Hepatocyte (in vitro differentiated cells): ENCODE results near the gene TIFAB. TPM values are rescaled to one million over a fixed set of nuclear protein-coding genes. Genes with fewer than 3 reads are reported as not detected.

Source experiments
- DNase-seq: peaks from one replicate; pipeline ENCODE4 v3.0.0-alpha.2; 2016; ENCODE audit warnings: low spot score
- H2AFZ ChIP-seq: fragments of 200-600 bp; sonication (generic); 2 replicates; pipeline ENCODE4 v1.6.0; 2016; ENCODE audit warnings: antibody characterized with exemption, mild to moderate bottlenecking
- H3K27ac ChIP-seq: fragments of 200-600 bp; sonication (generic); 2 replicates; pipeline ENCODE4 v1.5.1; 2016; ENCODE audit warnings: mild to moderate bottlenecking
- H3K27me3 ChIP-seq: fragments of 200-600 bp; sonication (generic); 2 replicates; pipeline ENCODE4 v1.6.1; 2016
- H3K36me3 ChIP-seq: fragments of 200-600 bp; sonication (generic); replicated peaks from 2 replicates; pipeline ENCODE4 v1.5.1; 2016; ENCODE audit warnings: low read depth; ENCODE audit not compliant: insufficient read depth
- H3K4me1 ChIP-seq: fragments of 200-600 bp; sonication (generic); 2 replicates; pipeline ENCODE4 v1.5.1; 2016; ENCODE audit warnings: mild to moderate bottlenecking, moderate library complexity; ENCODE audit not compliant: insufficient read depth
- H3K4me2 ChIP-seq: fragments of 200-600 bp; sonication (generic); 2 replicates; pipeline ENCODE4 v1.6.0; 2016
- H3K4me3 ChIP-seq: fragments of 200-600 bp; sonication (generic); 2 replicates; pipeline ENCODE4 v1.5.1; 2016; ENCODE audit warnings: mild to moderate bottlenecking
- H3K79me2 ChIP-seq: fragments of 200-600 bp; sonication (generic); 2 replicates; pipeline ENCODE4 v1.6.0; 2017; ENCODE audit warnings: mild to moderate bottlenecking
- H3K9me2 ChIP-seq: fragments of 200-600 bp; sonication (generic); replicated peaks from 2 replicates; pipeline ENCODE4 v1.6.0; 2017; ENCODE audit warnings: mild to moderate bottlenecking; ENCODE audit not compliant: insufficient read depth
- H3K9me3 ChIP-seq: fragments of 200-600 bp; sonication (generic); 2 replicates; pipeline ENCODE4 v1.5.1; 2016; ENCODE audit warnings: low read depth, mild to moderate bottlenecking
- H4K20me1 ChIP-seq: fragments of 200-600 bp; sonication (generic); 2 replicates; pipeline ENCODE4 v1.6.0; 2016; ENCODE audit warnings: mild to moderate bottlenecking; ENCODE audit not compliant: insufficient read depth, poor library complexity, severe bottlenecking
- EZH2 ChIP-seq: fragments of 200-600 bp; sonication (generic); IDR thresholded peaks from 2 replicates; pipeline ENCODE4 v1.6.1; 2016; ENCODE audit warnings: antibody characterized with exemption, mild to moderate bottlenecking, borderline replicate concordance
- EZH2phosphoT487 ChIP-seq: fragments of 200-600 bp; sonication (generic); IDR thresholded peaks from one replicate; pipeline ENCODE4 v1.6.1; 2018; ENCODE audit warnings: antibody characterized with exemption, mild to moderate bottlenecking, low read depth, moderate library complexity; ENCODE audit not compliant: unreplicated experiment, severe bottlenecking
- WGBS: methylation state at CpG from one replicate; pipeline ENCODE4 v1.1.6; 2016; ENCODE audit warnings: low lambda C conversion rate; ENCODE audit errors: missing lambda C conversion rate; 5-methylcytosine and 5-hydroxymethylcytosine counted together
- polyA plus RNA-seq: library from polyadenylated mRNA; unstranded; fragments of >200 nt; fragmentation: Nextera tagmentation; extraction: Ambion mirVana; gene quantifications from 2 replicates; pipeline ENCODE4 v1.2.1, GENCODE V29; 2016
- total RNA-seq: library from RNA; depleted of rRNA; stranded (reverse); fragments of >200 nt; gene quantifications from 2 replicates; pipeline ENCODE4 v1.2.3, GENCODE V29; 2014
- TF ChIP-seq, protein P1 (sequence below): fragments of 200-600 bp; sonication (generic); IDR thresholded peaks from 2 replicates; pipeline ENCODE4 v1.5.1; 2016; ENCODE audit warnings: antibody characterized with exemption, mild to moderate bottlenecking; ENCODE audit not compliant: poor library complexity

The TIFAB gene
- total and polyA plus RNA-seq, 2 experiments from 2014 or later = not detected

GRCh38 chr5:135402031-135402430 lies 50.1 kb downstream of the TIFAB start:
- no peaks in the 10 kb centered on the region for H3K36me3 ChIP-seq
- H3K27ac ChIP-seq = no peak overlapping the region
- H4K20me1 ChIP-seq = peaks cover 11% of the 10 kb centered on the region
- TF ChIP-seq EZH2phosphoT487 = no peak
- TF ChIP-seq, protein P1, sequence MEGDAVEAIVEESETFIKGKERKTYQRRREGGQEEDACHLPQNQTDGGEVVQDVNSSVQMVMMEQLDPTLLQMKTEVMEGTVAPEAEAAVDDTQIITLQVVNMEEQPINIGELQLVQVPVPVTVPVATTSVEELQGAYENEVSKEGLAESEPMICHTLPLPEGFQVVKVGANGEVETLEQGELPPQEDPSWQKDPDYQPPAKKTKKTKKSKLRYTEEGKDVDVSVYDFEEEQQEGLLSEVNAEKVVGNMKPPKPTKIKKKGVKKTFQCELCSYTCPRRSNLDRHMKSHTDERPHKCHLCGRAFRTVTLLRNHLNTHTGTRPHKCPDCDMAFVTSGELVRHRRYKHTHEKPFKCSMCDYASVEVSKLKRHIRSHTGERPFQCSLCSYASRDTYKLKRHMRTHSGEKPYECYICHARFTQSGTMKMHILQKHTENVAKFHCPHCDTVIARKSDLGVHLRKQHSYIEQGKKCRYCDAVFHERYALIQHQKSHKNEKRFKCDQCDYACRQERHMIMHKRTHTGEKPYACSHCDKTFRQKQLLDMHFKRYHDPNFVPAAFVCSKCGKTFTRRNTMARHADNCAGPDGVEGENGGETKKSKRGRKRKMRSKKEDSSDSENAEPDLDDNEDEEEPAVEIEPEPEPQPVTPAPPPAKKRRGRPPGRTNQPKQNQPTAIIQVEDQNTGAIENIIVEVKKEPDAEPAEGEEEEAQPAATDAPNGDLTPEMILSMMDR = no peak
- TF ChIP-seq EZH2 = no peak
- no peaks in the 10 kb centered on the region for H3K9me2 ChIP-seq
- no peaks in the 10 kb centered on the region for H3K27me3 ChIP-seq
- H3K4me2 ChIP-seq = no peak overlapping the region
- no peak for DNase-seq
- peaks cover 28% of the 10 kb centered on the region for H3K79me2 ChIP-seq
- no peak overlapping the region for H2AFZ ChIP-seq
- WGBS = 90% methylated on average over 2 of the region's 2 CpGs
- peaks cover 20% of the 10 kb centered on the region for H3K4me1 ChIP-seq
- no peak overlapping the region for H3K4me3 ChIP-seq
- no peaks in the 10 kb centered on the region for H3K9me3 ChIP-seq

DNA sequence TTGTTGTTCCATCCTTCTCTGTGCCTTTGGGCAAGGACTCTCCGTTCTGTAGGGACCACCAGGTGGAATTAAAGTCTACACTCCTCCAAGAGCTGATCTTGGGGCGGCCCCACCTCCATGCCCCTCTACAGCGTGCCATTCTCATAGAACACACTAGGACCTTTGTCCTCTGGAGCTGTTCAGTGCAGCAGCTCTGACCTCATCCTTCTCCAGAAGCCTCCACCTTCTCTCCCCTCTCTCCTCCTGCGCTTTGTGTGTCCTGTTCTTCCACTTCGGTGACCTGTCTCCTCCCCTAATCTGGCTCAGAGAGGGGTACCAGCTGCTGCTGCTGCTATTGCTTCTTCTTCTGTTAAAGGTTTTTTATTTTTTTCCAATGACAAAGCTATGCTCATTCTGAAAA lies 51.3 kb downstream of the TIFAB start:
- Histone ChIP-seq H3K36me3 (no peaks in the 10 kb centered on the region), H4K20me1 (peaks cover 23% of the 10 kb centered on the region), H3K27me3 (no peaks in the 10 kb centered on the region), H3K4me2 (peak overlapping the region; percentile 86), H3K4me1 (peaks cover 31% of the 10 kb centered on the region), H3K27ac (peak overlapping the region; percentile 99), H3K79me2 (peaks cover 39% of the 10 kb centered on the region), H2AFZ (no peak overlapping the region), H3K9me2 (no peaks in the 10 kb centered on the region), H3K9me3 (no peaks in the 10 kb centered on the region), H3K4me3 (no peak overlapping the region)
- WGBS = 37% methylated on average over 5 of the region's 5 CpGs
- TF ChIP-seq EZH2phosphoT487 (no peak), EZH2 (no peak)
- TF ChIP-seq, protein P1 = no peak
- peak; percentile 50 for DNase-seq

DNA sequence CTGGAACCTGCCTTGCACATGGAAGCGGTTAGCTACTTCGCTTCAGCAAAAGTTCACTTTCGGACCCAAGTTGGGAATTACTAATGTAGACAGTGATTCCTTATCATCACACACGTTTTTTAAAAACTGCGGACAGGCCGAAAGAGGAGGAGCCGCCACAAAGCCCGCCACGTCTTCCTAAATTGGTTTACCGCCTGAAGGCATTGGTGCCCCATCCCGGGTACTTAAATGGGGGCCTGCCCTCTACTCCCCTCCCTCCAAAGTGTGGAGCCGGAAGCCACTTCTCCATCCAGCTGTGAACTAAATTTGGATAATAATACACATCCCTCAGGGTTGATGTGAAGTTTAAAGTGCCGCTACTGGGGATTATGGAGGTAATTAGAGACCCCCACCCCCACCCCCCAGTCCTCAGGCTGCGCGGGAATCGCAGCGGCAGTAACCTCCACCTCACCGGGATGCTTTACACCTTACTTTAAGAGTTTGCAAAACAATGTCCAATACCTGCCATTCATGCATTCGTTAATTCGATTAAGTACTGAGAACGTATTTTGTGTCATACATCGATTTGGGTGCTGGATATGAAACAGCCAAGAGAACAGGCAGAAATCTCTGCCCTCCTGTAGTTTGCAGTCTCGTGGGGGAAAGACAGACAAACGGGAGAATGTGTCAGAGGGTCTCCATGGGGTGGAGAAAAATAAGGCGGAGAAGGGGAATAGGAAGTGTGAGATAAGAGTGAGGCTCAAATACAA lies 52.2 kb downstream of the TIFAB start:
- peak overlapping the region; percentile 86 for H3K4me2 ChIP-seq
- no peak for DNase-seq
- peak overlapping the region; percentile 90 for H2AFZ ChIP-seq
- 27% methylated on average over 25 of the region's 25 CpGs for WGBS
- peak overlapping the region; percentile 99 for H3K27ac ChIP-seq
- no peak for TF ChIP-seq EZH2
- TF ChIP-seq, protein P1 = no peak
- no peak for TF ChIP-seq EZH2phosphoT487
- H4K20me1 ChIP-seq = peaks cover 32% of the 10 kb centered on the region
- no peaks in the 10 kb centered on the region for H3K9me2 ChIP-seq
- H3K79me2 ChIP-seq = peaks cover 48% of the 10 kb centered on the region
- no peaks in the 10 kb centered on the region for H3K9me3 ChIP-seq
- peak overlapping the region; percentile 96 for H3K4me3 ChIP-seq
- peaks cover 40% of the 10 kb centered on the region for H3K4me1 ChIP-seq
- no peaks in the 10 kb centered on the region for H3K36me3 ChIP-seq
- no peaks in the 10 kb centered on the region for H3K27me3 ChIP-seq
